Uterus (tissue), 4 donors: ENCODE data around the gene KCNH1. TPM values are rescaled to one million over a fixed set of nuclear protein-coding genes. Genes with fewer than 3 reads are reported as not detected.
"Not testable (repeated sequence)": the region's sequence is repeated elsewhere in the genome, so short reads cannot be mapped to it uniquely, and the experiment has no call there.

Source experiments
- DNase-seq, 2 donors: peaks; one replicate each; pipeline ENCODE4 v3.0.0-alpha.2; 2019 to 2020
- H3K27ac ChIP-seq, 2 donors: fragments of 200-600 bp; sonication (generic); 1 replicate in 1 of 2; 2 replicates in 1 of 2; pipeline ENCODE4 v1.5.1; 2016 to 2018
- H3K27me3 ChIP-seq, 2 donors: fragments of 200-600 bp; sonication (generic); one replicate each; pipeline ENCODE4 v1.5.1; 2018 to 2019; ENCODE audit warnings: control low read depth in 1 of 2
- H3K36me3 ChIP-seq, 2 donors: fragments of 200-600 bp; sonication (generic); one replicate each; pipeline ENCODE4 v1.5.1; 2019; ENCODE audit warnings: control low read depth in 1 of 2
- H3K4me1 ChIP-seq, 2 donors: fragments of 200-600 bp; sonication (generic); one replicate each; pipeline ENCODE4 v1.5.1; 2018 to 2019; ENCODE audit warnings: control low read depth in 1 of 2
- H3K4me3 ChIP-seq, 2 donors: fragments of 200-600 bp; sonication (generic); 1 replicate in 1 of 2; 2 replicates in 1 of 2; pipeline ENCODE4 v1.5.1; 2018 to 2019; ENCODE audit warnings: mild to moderate bottlenecking in 1 of 2
- H3K9me3 ChIP-seq, 2 donors: fragments of 200-600 bp; sonication (generic); one replicate each; pipeline ENCODE4 v1.5.1; 2019; ENCODE audit warnings: control low read depth in 1 of 2
- CTCF ChIP-seq, 4 experiments: fragments of 200-600 bp in 2 of 4; fragments of 450-650 bp in 2 of 4; sonication (generic) in 2 of 4; IDR thresholded peaks; one replicate each; pipeline ENCODE4 v1.5.1; 2016 to 2019; ENCODE audit warnings: antibody characterized with exemption in 4 of 4, mild to moderate bottlenecking in 2 of 4, moderate library complexity in 1 of 4
- POLR2A ChIP-seq, 2 donors: fragments of 450-650 bp; IDR thresholded peaks; one replicate each; pipeline ENCODE4 v1.6.1; 2016; ENCODE audit warnings: antibody characterized with exemption in 2 of 2, mild to moderate bottlenecking in 1 of 2, moderate library complexity in 1 of 2
- intact Hi-C: fragments of 100-400 bp; cut with DNase I; formaldehyde crosslinking; loops from one replicate; pipeline ENCODE4 v1.15.1; 2023; ENCODE audit warnings: low total_unique reads
- total RNA-seq, 4 donors: library from RNA; depleted of rRNA in 3 of 4; stranded (reverse); fragments of >200 nt in 3 of 4; gene quantifications; one replicate each; pipeline versions ENCODE4 v1.1.0 to v1.2.4, GENCODE V29; 2014 to 2023
- donor health status: DM: yes; HTN: yes; CAD: no.

The KCNH1 gene
- total RNA-seq, 4 donors from 2014 or later, result 1.1 to 1.5 TPM; not detected in 2

- no peaks in the 10 kb centered on the region for H3K4me1 ChIP-seq
- no peak for DNase-seq
Measured at GRCh38 chr1:211091867-211092266, 42.1 kb downstream of the KCNH1 start.

GRCh38 chr1:211089536-211089935, 44.4 kb downstream of the KCNH1 start:
- Histone ChIP-seq H3K4me3 (no peak overlapping the region), H3K27me3 (no peaks in the 10 kb centered on the region), H3K27ac (no peak overlapping the region), H3K36me3 (no peaks in the 10 kb centered on the region), H3K9me3 (no peaks in the 10 kb centered on the region), H3K4me1 (no peaks in the 10 kb centered on the region)
- TF ChIP-seq POLR2A (IDR thresholded peaks at IDR 0.05) (no peak), CTCF (IDR thresholded peaks at IDR 0.05) (no peak)
- no peak for DNase-seq
- intact Hi-C loops, result no loop called here

More at GRCh38 chr1:211091867-211092266, 42.1 kb downstream of the KCNH1 start:
- Histone ChIP-seq H3K27ac (no peak overlapping the region), H3K9me3 (no peaks in the 10 kb centered on the region), H3K27me3 (no peaks in the 10 kb centered on the region), H3K4me3 (no peak overlapping the region), H3K36me3 (no peaks in the 10 kb centered on the region)
- no peak for TF ChIP-seq POLR2A (IDR thresholded peaks at IDR 0.05)
- no peak for TF ChIP-seq CTCF (IDR thresholded peaks at IDR 0.05)
- intact Hi-C loops, result no loop called here

- no peak for TF ChIP-seq POLR2A (IDR thresholded peaks at IDR 0.05)
- TF ChIP-seq CTCF (IDR thresholded peaks at IDR 0.05), result no peak
- Histone ChIP-seq H3K27me3 (no peaks in the 10 kb centered on the region), H3K27ac (no peak overlapping the region), H3K4me1 (no peaks in the 10 kb centered on the region), H3K4me3 (no peak overlapping the region), H3K9me3 (no peaks in the 10 kb centered on the region), H3K36me3 (no peaks in the 10 kb centered on the region)
- no peak for DNase-seq
- intact Hi-C loops, result no loop called here
Measured at GRCh38 chr1:211088156-211088555, 45.8 kb downstream of the KCNH1 start.

- H3K4me1 ChIP-seq, result no peaks in the 10 kb centered on the region
- TF ChIP-seq CTCF (IDR thresholded peaks at IDR 0.05) (no peak), POLR2A (IDR thresholded peaks at IDR 0.05) (no peak)
- H3K36me3 ChIP-seq, result no peaks in the 10 kb centered on the region
- no peaks in the 10 kb centered on the region for H3K9me3 ChIP-seq
- no peak overlapping the region for H3K4me3 ChIP-seq
- no peak overlapping the region for H3K27ac ChIP-seq
- no peak for DNase-seq
- intact Hi-C loops, result no loop called here
- H3K27me3 ChIP-seq, result no peaks in the 10 kb centered on the region
Measured at GRCh38 chr1:211082824-211083223, 51.1 kb downstream of the KCNH1 start.

GRCh38 chr1:211081447-211081846, 52.5 kb downstream of the KCNH1 start:
- DNase-seq, H3K36me3 ChIP-seq, intact Hi-C loops, H3K27ac ChIP-seq, H3K4me1 ChIP-seq, H3K9me3 ChIP-seq, H3K27me3 ChIP-seq, H3K4me3 ChIP-seq: not testable (repeated sequence)

GRCh38 chr1:211068976-211069375, 65.0 kb downstream of the KCNH1 start:
- Histone ChIP-seq H3K9me3 (no peaks in the 10 kb centered on the region), H3K27ac (no peak overlapping the region), H3K36me3 (no peaks in the 10 kb centered on the region), H3K4me1 (no peaks in the 10 kb centered on the region), H3K4me3 (no peak overlapping the region), H3K27me3 (no peaks in the 10 kb centered on the region)
- no peak for DNase-seq
- intact Hi-C loops, result no loop called here
- TF ChIP-seq CTCF (IDR thresholded peaks at IDR 0.05) (no peak), POLR2A (IDR thresholded peaks at IDR 0.05) (no peak)
